Right lobe of liver (tissue), 4 donors: Measurements from ENCODE around the gene FANCG.

Experiments
- POLR2A ChIP-seq: fragments of 450-650 bp; IDR thresholded peaks from one replicate; pipeline ENCODE4 v1.6.1; 2017; ENCODE audit warnings: antibody characterized with exemption, mild to moderate bottlenecking
- TF ChIP-seq, protein P1 (sequence below), 4 donors: fragments of 200-600 bp in 3 of 4; fragments of 450-650 bp in 1 of 4; IDR thresholded peaks; one replicate each; pipeline versions ENCODE4 v1.5.1 to v1.8.0; 2016 to 2022; ENCODE audit warnings: antibody characterized with exemption in 4 of 4, mild to moderate bottlenecking in 2 of 4
- donor health status: DM: no; HTN: no; CAD: no.
- donor health status: DM: no; HTN: no; CAD: no.
- donor health status: DM: no; HTN: yes; CAD: no.

DNA sequence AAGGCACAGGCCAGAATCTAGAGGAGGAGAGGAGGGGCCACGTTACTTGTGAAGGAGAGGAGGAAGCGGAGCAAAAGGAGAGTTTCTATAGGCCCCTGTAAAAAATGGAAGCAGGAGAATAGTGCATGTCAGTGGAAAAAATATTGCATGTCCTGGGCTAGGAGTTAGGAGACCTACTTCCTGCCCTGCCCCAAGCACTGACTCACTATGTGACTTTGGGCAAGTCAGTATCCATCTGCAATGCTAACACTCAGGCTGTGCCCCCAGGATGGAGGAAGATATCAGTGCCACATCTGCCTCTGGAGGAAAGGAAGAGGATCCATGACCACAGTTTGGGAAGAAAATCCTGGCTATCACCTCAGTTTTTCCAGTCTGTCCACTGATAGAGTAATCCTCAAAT is 9.7 kb upstream of the FANCG start:
- TF ChIP-seq, protein P1, sequence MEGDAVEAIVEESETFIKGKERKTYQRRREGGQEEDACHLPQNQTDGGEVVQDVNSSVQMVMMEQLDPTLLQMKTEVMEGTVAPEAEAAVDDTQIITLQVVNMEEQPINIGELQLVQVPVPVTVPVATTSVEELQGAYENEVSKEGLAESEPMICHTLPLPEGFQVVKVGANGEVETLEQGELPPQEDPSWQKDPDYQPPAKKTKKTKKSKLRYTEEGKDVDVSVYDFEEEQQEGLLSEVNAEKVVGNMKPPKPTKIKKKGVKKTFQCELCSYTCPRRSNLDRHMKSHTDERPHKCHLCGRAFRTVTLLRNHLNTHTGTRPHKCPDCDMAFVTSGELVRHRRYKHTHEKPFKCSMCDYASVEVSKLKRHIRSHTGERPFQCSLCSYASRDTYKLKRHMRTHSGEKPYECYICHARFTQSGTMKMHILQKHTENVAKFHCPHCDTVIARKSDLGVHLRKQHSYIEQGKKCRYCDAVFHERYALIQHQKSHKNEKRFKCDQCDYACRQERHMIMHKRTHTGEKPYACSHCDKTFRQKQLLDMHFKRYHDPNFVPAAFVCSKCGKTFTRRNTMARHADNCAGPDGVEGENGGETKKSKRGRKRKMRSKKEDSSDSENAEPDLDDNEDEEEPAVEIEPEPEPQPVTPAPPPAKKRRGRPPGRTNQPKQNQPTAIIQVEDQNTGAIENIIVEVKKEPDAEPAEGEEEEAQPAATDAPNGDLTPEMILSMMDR (IDR thresholded peaks at IDR 0.05), result no peak
- TF ChIP-seq POLR2A, result no peak
